OCI-M2 (cell line): ENCODE results near the gene BLVRA.
"Not testable (repeated sequence)": the region's sequence is repeated elsewhere in the genome, so short reads cannot be mapped to it uniquely, and the experiment has no call there.

Experiments used
- DNase-seq: peaks from one replicate; lab custom pipeline; 2025; ENCODE audit not compliant: unreplicated experiment; lab: John Stamatoyannopoulos, UW

BLVRA gene

GRCh38 chr7:43799605-43800004, 41.1 kb downstream of the BLVRA start:
- DNase-seq = no peak

- no peak for DNase-seq
Measured at GRCh38 chr7:43803865-43804264, 45.4 kb downstream of the BLVRA start.

DNA sequence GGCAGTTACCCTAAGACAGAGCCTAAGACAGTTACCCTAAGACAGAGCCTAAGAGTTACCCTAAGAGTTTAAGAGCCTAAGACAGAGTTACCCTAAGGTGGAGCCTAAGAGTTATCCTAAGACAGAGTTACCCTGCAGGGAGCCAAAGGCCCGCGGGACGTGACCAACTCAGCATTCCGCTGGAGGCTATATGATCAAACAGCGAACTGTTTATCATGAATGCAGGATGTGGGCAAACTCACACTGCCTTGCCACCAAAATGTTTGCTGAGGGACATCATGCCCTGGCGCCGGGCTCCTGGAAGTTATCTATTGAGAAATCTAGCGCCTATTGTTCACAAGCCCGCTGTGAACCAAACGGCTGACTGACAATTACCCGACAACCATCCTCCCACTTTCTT, 49.9 kb downstream of the BLVRA start:
- no peak for DNase-seq

GRCh38 chr7:43810195-43810941, 51.9 kb downstream of the BLVRA start:
- DNase-seq = not testable (repeated sequence)

DNA sequence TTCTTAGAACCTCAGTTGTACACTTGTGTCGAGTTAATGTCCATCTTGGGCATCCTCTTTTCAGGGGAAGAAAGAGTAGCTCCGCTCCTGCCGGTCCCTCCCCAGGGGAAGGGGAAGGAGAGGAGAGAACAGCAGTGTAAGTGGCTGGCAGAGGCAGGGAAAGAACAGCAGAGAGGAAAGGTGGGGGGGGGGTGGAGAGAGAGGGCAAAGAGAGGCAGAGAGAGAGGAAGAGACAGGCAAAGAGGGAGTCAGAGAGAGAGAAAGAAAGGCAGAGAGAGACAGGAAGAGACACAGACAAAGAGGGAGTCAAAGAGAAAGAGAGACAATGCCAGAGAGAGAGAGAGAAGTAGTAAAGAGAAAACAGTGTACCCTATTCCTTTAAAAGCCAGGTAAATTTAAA, 56.9 kb downstream of the BLVRA start:
- no peak for DNase-seq

DNA sequence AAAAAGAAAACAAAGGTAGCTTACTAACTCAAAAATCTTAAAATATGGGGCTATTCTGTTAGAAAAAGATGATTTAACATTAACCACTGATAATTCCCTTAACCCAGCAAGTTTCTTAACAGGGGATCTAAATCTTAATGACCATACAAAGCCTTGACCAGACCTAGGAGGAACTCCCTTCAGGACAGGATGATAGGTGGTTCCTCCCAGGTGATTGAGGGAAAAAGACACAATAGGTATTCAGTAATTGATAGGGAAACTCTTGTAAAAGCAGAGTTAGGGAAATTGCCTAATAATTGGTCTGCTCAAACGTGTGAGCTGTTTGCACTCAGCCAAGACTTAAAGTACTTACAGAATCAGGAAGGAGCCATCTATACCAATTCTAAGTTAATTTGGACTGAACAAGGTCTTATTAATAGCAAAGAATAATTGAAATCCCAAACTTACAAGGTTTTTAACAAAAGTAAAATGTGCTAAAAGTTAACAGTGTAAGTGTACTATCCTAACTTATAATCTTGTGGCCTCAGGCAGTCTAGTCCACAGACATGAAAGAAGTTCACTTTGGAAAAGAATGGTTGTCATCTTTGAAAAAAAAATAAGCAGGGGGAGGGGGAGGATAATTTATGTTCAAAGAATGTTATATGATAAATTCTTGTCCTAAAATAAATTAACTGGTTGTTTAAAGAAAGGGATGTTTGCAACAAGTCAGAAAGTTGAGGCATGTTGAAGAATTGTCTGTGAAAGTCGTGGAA, 57.7 kb downstream of the BLVRA start:
- not testable (repeated sequence) for DNase-seq

DNA sequence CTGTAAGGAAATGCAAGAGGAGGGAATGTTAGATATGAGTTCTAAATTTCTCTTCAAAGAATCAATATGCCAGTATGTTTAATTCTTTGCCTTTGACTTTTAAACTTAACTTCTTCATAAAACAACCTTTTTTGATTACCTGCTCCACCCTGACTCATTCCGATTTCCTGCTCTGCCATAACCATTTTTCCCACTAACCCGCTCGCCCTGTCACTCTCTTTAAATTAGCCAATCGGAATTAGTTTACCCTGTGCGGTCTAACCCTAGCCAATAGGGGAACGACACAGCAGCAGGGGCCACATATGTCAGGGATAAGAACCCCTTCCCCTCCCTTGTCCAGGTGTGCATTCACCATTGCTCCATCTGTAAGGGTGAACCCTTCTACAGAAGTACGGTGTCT, 64.9 kb downstream of the BLVRA start:
- not testable (repeated sequence) for DNase-seq

GRCh38 chr7:43823941-43824340, 65.5 kb downstream of the BLVRA start:
- no peak for DNase-seq

DNA sequence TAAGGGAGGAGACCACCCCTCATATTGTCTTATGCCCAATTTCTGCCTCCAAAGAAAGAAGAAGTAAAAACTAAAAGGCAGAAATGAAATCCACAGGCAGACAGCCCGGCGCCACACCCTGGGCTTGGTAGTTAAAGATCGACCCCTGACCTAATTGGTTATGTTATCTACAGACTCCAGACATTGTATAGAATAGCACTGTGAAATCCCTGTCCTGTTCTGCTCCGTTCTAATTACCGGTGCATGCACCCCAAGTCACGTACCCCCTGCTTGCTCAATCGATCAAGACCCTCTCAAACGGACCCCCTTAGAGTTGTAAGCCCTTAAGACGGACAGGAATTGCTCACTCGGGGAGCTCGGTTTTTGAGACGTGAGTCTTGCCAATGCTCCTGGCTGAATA, 66.0 kb downstream of the BLVRA start:
- not testable (repeated sequence) for DNase-seq

DNA sequence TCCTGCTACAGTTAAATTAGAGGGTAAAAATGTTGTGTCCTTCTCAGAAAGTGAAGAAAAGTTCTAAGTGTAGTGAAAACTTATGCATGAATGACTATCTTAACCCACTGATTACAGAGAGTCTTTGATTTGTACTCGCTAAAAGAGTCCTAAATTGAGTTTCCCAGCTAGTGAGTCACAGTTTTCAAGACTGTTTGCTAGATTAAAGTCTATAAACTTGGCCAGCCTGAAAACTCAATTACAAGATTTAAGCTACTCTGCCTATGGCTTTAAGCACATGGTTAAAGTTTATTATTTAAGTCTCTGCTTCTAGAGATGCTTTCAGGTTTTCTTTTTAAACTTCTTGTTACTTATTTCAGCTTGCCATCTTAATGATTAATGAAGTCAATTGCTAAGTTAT, 66.5 kb downstream of the BLVRA start:
- DNase-seq = no peak

DNA sequence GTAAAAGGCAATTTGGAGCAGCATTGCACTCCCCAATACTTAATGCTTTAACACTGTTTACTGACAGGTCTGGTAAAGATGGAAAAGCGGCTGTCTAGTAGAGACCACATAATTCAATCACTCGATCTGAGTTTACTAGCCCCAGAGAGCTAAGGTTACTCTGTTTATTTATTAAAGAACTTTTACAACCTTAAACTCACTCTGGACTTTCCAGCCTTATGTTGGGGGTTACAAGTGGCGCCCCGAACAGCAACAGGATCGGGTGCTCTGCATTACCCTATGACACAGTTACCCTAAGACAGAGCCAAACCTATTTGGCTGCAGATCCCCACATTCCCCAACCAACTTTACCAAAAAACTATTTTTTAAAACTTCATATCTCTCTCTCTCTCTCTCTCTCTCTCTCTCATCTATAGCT, 66.9 kb downstream of the BLVRA start:
- no peak for DNase-seq

- DNase-seq = not testable (repeated sequence)
Measured at GRCh38 chr7:43830917-43831316, 72.4 kb downstream of the BLVRA start.

- no peak for DNase-seq
Measured at GRCh38 chr7:43834463-43835251, 76.2 kb downstream of the BLVRA start.

GRCh38 chr7:43838201-43838658, 79.8 kb downstream of the BLVRA start:
- no peak for DNase-seq

DNA sequence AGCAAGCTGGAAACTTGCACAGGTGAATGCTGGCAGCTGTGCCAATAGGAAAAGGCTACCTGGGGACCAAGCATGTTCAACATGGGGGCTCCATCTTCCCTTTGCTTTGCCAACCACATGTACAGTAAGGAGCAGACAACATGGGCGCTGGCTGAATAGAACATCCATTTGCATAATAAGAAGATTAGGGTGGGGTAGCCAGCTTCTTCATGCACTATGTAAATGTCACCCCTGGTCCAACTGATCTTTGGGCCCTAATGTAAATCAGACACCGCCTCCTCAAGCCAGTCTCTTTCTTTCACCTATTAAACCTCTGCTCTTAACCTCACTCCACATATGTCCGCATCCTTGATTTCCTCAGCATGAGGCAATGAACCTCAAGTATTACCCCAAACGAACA, 84.8 kb downstream of the BLVRA start:
- no peak for DNase-seq

- DNase-seq = no peak
Measured at GRCh38 chr7:43844257-43844656, 85.8 kb downstream of the BLVRA start.

DNA sequence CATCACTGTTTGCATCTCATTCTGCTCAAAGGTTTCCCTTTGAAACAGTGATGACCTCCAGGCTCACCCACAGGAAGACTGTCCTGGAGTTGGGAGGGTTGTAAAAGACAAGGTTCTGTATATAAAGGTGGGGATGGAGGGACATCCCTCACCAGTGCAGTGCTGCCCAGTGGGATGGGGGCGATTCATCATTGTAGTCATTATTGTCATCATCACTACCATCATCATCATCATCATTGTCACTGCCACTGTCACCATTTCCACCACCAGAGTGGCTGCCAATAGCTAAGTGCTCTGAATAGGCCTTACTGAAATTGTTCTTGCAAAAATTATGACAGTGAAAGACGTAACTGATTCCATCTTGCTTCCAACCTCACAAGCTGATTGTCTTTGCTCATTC, 86.2 kb downstream of the BLVRA start:
- no peak for DNase-seq

DNA sequence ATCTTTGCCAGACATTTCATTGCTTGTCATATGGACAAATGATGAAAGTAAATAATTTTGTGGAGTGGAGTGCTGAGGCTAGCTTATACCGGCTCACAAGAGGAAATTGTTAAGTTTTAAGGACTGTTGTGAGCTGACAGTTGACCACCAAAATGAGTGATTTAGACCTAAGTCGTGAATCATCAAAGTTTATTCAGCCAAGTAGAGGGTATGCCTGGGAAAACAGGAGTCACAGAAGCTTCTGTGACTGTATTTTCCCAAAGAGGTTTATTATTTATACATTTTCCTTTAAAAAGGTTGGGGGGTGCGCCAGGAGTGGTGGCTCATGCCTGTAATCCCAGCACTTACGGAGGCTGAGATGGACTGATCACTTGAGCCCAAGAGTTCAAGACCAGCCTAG, 89.0 kb downstream of the BLVRA start:
- no peak for DNase-seq

- DNase-seq = no peak
Measured at GRCh38 chr7:43849047-43849446, 90.6 kb downstream of the BLVRA start.

DNA sequence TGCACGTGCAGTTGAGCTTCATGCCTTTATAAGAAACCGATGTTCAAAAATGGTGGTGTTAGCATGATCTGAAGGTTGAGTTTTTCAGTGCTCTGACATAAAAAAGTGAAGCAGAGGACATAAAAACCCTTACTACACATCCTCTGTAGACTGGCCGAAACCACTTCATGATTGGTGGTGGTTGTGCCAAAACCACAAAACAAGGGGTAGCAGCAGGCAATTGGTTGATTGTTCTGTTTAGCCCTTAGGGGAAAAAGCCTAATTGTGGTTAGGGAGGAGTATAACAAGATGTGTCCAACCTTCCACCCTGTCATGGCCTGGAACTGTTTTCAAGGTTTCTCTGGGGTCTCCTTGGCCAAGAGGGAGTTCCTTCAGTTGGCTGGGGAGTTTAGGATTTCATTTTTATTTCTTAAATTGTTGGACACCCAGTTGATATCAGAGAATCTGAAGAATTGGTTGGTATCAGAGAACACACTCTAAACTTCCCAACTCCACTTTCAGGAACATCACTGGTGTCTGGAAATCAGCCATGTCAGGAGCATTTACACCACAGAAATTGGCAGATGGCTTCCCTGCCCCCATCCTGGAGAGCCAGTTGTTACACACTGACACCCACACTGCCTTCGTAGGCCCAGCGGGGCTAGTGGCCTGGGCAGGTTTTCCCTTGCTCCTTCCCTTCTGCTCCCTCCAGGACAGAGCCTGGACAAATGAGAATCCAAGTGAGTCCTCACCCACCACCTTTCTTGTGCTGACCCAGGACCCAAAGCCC, 92.1 kb downstream of the BLVRA start:
- no peak for DNase-seq

- no peak for DNase-seq
Measured at GRCh38 chr7:43851805-43852204, 93.3 kb downstream of the BLVRA start.
